Spleen (tissue), 11 donors: Measurements from ENCODE around the gene FGFBP1. TPM values are rescaled to one million over a fixed set of nuclear protein-coding genes. Genes with fewer than 3 reads are reported as not detected.

Experiments
- DNase-seq: peaks from one replicate; pipeline ENCODE4 v3.0.0-alpha.2; 2020
- H3K27ac ChIP-seq, 8 donors: fragments of 200-600 bp; sonication (generic) in 7 of 8; 1 replicate in 4 of 8; 2 replicates in 4 of 8; pipeline versions ENCODE4 v1.5.0 to v1.8.0; 2016 to 2021; ENCODE audit warnings: inconsistent platforms in 4 of 8, mild to moderate bottlenecking in 4 of 8, moderate library complexity in 1 of 8
- H3K27me3 ChIP-seq, 7 donors: fragments of 200-600 bp; sonication (generic) in 6 of 7; replicated peaks in 1 of 7; 1 replicate in 4 of 7; 2 replicates in 3 of 7; pipeline versions ENCODE4 v1.5.0 to v1.8.0; 2016 to 2021; ENCODE audit warnings: inconsistent platforms in 3 of 7, mild to moderate bottlenecking in 1 of 7
- H3K36me3 ChIP-seq, 6 donors: fragments of 200-600 bp; sonication (generic) in 5 of 6; 1 replicate in 4 of 6; 2 replicates in 2 of 6; pipeline versions ENCODE4 v1.5.0 to v1.8.0; 2016 to 2021; ENCODE audit warnings: inconsistent platforms in 2 of 6
- H3K4me1 ChIP-seq, 6 donors: fragments of 200-600 bp; sonication (generic) in 5 of 6; 1 replicate in 3 of 6; 2 replicates in 3 of 6; pipeline versions ENCODE4 v1.5.0 to v1.8.0; 2016 to 2021; ENCODE audit warnings: inconsistent platforms in 3 of 6
- H3K4me3 ChIP-seq, 8 donors: fragments of 200-600 bp; sonication (generic) in 7 of 8; 1 replicate in 4 of 8; 2 replicates in 4 of 8; pipeline versions ENCODE4 v1.5.0 to v1.8.0; 2016 to 2021; ENCODE audit warnings: inconsistent platforms in 4 of 8, mild to moderate bottlenecking in 4 of 8, moderate library complexity in 2 of 8
- H3K9me3 ChIP-seq, 8 donors: fragments of 200-600 bp; sonication (generic) in 7 of 8; 1 replicate in 4 of 8; 2 replicates in 4 of 8; pipeline versions ENCODE4 v1.5.0 to v1.8.0; 2016 to 2021; ENCODE audit warnings: inconsistent platforms in 4 of 8
- POLR2A ChIP-seq, 3 donors: fragments of 450-650 bp; IDR thresholded peaks; one replicate each; pipeline ENCODE4 v1.5.1; 2017; ENCODE audit warnings: antibody characterized with exemption in 3 of 3, mild to moderate bottlenecking in 1 of 3
- POLR2AphosphoS5 ChIP-seq, 3 donors: sonication (generic); formaldehyde crosslinking; IDR thresholded peaks; one replicate each; pipeline ENCODE4 v1.5.1; 2017; ENCODE audit warnings: antibody characterized with exemption in 3 of 3
- WGBS, 5 donors: extraction: QIAGEN DNeasy Blood & Tissue Kit in 3 of 5; methylation state at CpG; one replicate each; pipeline versions ENCODE4 v1.1.5 to v1.1.7; 2013 to 2018; 5-methylcytosine and 5-hydroxymethylcytosine counted together
- intact Hi-C: fragments of 100-400 bp; cut with DNase I; formaldehyde crosslinking; loops from one replicate; pipeline ENCODE4 v1.15.0; 2023; ENCODE audit warnings: low total_unique reads
- polyA plus RNA-seq, 3 donors: library from polyadenylated mRNA; stranded (reverse); fragments of 200-250 nt; gene quantifications; one replicate each; pipeline ENCODE4 v1.2.1, GENCODE V29; 2013
- total RNA-seq, 7 donors: library from RNA; depleted of rRNA in 3 of 7; stranded (reverse); fragments of >200 nt in 3 of 7; fragmentation: NEBNext Ultra II Directional in 4 of 7; extraction: Animal tissue kit (Norgen Biotek cat#: 25700) in 4 of 7; gene quantifications; one replicate each; pipeline versions ENCODE4 v1.1.0 to v1.2.1, GENCODE V29; 2016 to 2021
- TF ChIP-seq, protein P1 (sequence below), 11 experiments: fragments of 200-600 bp in 7 of 11; fragments of 450-650 bp in 4 of 11; sonication (generic) in 4 of 11; IDR thresholded peaks in 8 of 11; conservative IDR thresholded peaks in 3 of 11; 1 replicate in 7 of 11; 2 replicates in 4 of 11; pipeline versions ENCODE4 v1.4.0 to v1.8.0; 2016 to 2021; ENCODE audit warnings: antibody characterized with exemption in 11 of 11, inconsistent platforms in 4 of 11, mild to moderate bottlenecking in 1 of 11
- donor health status: healthy with polysubstance abuse.
- donor health status: DM: no; HTN: no; CAD: no; lungs with moderate emphysema.
- donor health status: DM: no; HTN: no; CAD: no.
- donor health status: Bipolar disorder and iron deficiency.
- donor health status: healthy.
- donor health status: DM: no; HTN: no; CAD: no.
- donor health status: DM: yes; HTN: yes; CAD: no.

Gene FGFBP1
- total and polyA plus RNA-seq, 10 donors = 0.08 to 0.10 TPM; not detected in 8

DNA sequence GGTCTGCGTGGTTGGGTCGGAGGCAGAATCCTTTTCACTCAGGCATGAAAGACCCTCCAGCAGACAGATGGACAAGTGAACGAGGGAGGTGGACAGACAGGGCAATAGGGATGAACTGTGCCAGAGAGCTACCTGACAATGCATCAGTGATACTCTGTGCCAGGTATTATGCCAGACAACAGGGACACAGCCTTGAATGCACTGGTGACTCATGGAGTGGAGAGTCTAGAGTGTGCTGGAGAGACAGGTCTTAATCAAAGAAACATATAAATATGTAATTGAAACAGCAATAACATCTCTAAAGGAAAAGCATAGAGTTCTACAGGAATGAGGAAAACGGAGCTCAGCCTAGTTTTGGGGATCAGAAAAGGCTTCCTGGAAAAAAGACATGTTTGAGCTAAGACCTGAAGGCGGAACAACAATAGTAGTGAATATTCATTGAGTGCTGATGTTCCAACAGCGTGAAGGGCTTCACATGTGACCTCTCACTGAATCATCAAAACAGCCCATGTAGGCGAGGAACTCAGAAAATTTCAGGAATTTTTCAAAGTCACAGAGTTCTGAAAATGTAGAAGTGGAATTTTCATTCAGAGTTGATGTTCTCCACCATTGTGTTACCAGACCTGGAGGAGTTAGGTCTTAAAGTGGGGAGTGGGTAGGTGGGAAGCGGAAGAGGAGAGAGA lies 44.4 kb upstream of the FGFBP1 start:
- no peak for DNase-seq
- TF ChIP-seq POLR2A (IDR thresholded peaks at IDR 0.05) = no peak
- TF ChIP-seq POLR2AphosphoS5 (IDR thresholded peaks at IDR 0.05) = no peak
- TF ChIP-seq, protein P1, sequence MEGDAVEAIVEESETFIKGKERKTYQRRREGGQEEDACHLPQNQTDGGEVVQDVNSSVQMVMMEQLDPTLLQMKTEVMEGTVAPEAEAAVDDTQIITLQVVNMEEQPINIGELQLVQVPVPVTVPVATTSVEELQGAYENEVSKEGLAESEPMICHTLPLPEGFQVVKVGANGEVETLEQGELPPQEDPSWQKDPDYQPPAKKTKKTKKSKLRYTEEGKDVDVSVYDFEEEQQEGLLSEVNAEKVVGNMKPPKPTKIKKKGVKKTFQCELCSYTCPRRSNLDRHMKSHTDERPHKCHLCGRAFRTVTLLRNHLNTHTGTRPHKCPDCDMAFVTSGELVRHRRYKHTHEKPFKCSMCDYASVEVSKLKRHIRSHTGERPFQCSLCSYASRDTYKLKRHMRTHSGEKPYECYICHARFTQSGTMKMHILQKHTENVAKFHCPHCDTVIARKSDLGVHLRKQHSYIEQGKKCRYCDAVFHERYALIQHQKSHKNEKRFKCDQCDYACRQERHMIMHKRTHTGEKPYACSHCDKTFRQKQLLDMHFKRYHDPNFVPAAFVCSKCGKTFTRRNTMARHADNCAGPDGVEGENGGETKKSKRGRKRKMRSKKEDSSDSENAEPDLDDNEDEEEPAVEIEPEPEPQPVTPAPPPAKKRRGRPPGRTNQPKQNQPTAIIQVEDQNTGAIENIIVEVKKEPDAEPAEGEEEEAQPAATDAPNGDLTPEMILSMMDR (IDR thresholded peaks at IDR 0.05 in 8 of 11, conservative IDR thresholded peaks at IDR 0.05 in 3 of 11) = no peak
- Histone ChIP-seq H3K27ac (no peak overlapping the region), H3K27me3 (no peaks in the 10 kb centered on the region), H3K4me3 (no peak overlapping the region), H3K4me1 (peaks cover 0 to 16% (median 0%) of the 10 kb centered on the region in 6 donors), H3K9me3 (no peaks in the 10 kb centered on the region), H3K36me3 (no peaks in the 10 kb centered on the region)
- 85 to 92% (median 89%) methylated on average over 8 of the region's 8 CpGs for WGBS, 5 donors
- intact Hi-C loops = no loop called here

DNA sequence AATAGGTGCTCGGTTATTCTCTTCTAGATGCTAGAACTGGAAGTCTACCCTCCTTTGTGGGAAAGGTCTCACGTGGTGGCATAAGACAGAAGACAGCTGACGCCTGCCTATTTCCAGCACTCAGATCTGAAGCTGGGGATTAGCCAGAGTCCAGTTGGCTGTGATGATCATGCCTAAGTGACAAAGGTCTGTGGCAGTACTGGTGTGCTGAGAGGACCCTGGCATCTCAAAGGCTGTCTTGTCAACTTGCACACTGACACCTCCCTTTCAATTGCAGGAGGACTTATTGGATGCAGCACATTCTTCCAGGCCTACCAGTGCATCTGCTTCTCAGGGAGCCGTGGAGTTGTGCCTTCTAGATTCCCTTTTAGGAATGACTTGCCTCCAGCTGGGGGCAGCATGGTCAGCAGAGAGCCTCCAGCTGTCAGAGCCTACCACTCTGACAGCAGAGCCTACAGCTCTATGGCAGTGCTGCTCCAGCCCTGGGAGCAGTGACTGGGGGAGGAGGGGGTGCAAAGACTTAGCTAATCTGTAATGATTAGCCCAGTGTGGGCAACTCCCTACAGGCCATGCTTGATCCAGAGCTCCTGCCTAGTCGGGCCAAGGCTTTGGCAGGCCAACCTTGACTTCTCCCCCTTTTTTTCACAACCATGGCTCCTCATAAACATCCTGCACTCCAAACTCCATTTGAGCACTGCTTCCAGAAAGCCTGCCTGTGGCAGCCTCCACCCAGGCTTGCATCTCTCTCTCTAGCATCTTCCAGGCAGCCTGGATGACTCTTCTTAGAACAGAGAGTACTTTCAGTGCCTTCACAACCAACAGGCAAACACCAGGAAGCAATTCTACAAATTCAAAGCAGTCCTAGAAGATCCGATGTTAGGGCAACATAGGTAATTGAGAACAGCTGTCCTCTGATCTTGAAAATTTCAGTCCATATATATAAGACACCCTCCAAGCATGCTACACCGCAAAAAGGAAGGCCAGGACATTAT lies 38.2 kb upstream of the FGFBP1 start:
- Histone ChIP-seq H3K27ac (no peak overlapping the region), H3K9me3 (no peaks in the 10 kb centered on the region), H3K4me1 (no peaks in the 10 kb centered on the region), H3K27me3 (no peaks in the 10 kb centered on the region), H3K36me3 (no peaks in the 10 kb centered on the region), H3K4me3 (no peak overlapping the region)
- DNase-seq = no peak
- WGBS, 5 donors = 79 to 93% (median 84%) methylated on average over 7 of the region's 7 CpGs
- intact Hi-C loops = no loop called here
- TF ChIP-seq POLR2AphosphoS5 (IDR thresholded peaks at IDR 0.05) (no peak), POLR2A (IDR thresholded peaks at IDR 0.05) (no peak)
- TF ChIP-seq, protein P1 (IDR thresholded peaks at IDR 0.05 in 8 of 11, conservative IDR thresholded peaks at IDR 0.05 in 3 of 11) = no peak

DNA sequence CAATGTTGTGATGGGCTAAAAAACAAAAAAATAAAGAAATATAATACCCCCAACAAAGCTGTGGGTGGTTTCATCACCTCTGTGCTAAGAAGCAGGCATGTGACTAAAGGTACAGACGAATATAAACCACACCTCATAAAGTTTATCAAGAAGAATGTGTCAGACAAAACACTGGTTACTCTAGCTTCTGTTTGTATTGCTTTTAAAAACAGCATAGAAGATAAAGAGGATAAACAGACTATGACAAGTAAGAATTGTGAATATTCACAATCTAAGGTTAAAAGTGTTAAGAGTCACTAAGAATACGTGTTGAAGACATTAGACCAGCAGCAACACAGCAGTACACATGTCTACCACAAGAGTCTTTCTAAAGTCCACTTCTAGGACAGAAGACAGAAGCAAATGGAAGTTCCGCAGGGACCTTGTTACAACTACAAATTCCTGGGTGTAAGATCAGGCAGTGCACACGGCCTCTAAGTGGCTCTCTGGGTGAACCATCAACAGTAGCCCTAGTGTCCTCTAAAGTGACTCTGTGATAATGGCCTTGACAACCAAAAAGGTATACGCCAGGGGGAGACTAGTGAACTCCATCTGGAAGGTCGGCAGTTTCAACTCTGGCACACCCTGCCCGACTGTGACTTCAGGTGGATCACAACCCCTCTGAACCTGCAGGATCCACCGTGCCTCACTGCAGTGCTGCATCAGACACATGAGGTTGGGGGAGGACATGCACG lies 32.7 kb upstream of the FGFBP1 start:
- no peaks in the 10 kb centered on the region for H3K27me3 ChIP-seq
- no peak overlapping the region for H3K4me3 ChIP-seq
- DNase-seq = no peak
- 80 to 90% (median 87%) methylated on average over 9 of the region's 9 CpGs for WGBS, 5 donors
- H3K27ac ChIP-seq = no peak overlapping the region
- peaks cover 0 to 4% (median 0%) of the 10 kb centered on the region in 8 donors for H3K9me3 ChIP-seq
- H3K36me3 ChIP-seq = no peaks in the 10 kb centered on the region
- no peaks in the 10 kb centered on the region for H3K4me1 ChIP-seq
- intact Hi-C loops = no loop called here
- no peak for TF ChIP-seq POLR2AphosphoS5 (IDR thresholded peaks at IDR 0.05)
- TF ChIP-seq, protein P1 (IDR thresholded peaks at IDR 0.05 in 8 of 11, conservative IDR thresholded peaks at IDR 0.05 in 3 of 11) = no peak
- no peak for TF ChIP-seq POLR2A (IDR thresholded peaks at IDR 0.05)
